GM12865 (cell line): ENCODE results near the gene EHD4.

Experiments
- DNase-seq: peaks from one replicate; pipeline ENCODE4 v3.0.0; 2010; ENCODE audit warnings: low read depth
- H3K4me3 ChIP-seq: 2 replicates; pipeline ENCODE4 v1.5.1; 2011; ENCODE audit warnings: mild to moderate bottlenecking, low read depth, low read length, control low read depth
- CTCF ChIP-seq: IDR thresholded peaks from 2 replicates; pipeline ENCODE4 v1.5.1; 2011; ENCODE audit warnings: low read length, control low read depth, low read depth, inconsistent platforms; ENCODE audit not compliant: insufficient read depth; ENCODE audit errors: missing control alignments

EHD4 gene

GRCh38 chr15:41936649-41937567, 35.4 kb downstream of the EHD4 start:
- DNase-seq, result peak; percentile 20
- no peak overlapping the region for H3K4me3 ChIP-seq
- no peak for TF ChIP-seq CTCF

- no peak for DNase-seq
- H3K4me3 ChIP-seq, result no peak overlapping the region
Observed at GRCh38 chr15:41936155-41936554, 36.2 kb downstream of the EHD4 start.

GRCh38 chr15:41935566-41936020, 36.8 kb downstream of the EHD4 start:
- no peak overlapping the region for H3K4me3 ChIP-seq
- DNase-seq, result peak; percentile 73
- TF ChIP-seq CTCF, result no peak

More at GRCh38 chr15:41936155-41936554, 36.2 kb downstream of the EHD4 start:
- no peak for TF ChIP-seq CTCF

- no peak overlapping the region for H3K4me3 ChIP-seq
- TF ChIP-seq CTCF, result no peak
- peak; percentile 58 for DNase-seq
Observed at GRCh38 chr15:41934843-41935242, 37.5 kb downstream of the EHD4 start.

GRCh38 chr15:41933771-41934170, 38.6 kb downstream of the EHD4 start:
- DNase-seq, result no peak
- TF ChIP-seq CTCF, result no peak
- no peak overlapping the region for H3K4me3 ChIP-seq

- TF ChIP-seq CTCF, result no peak
- no peak for DNase-seq
Observed at GRCh38 chr15:41933326-41933725, 39.0 kb downstream of the EHD4 start.

More at GRCh38 chr15:41933326-41933725, 39.0 kb downstream of the EHD4 start:
- no peak overlapping the region for H3K4me3 ChIP-seq
